Fibroblast of villous mesenchyme (primary cell): ENCODE measurements around the gene MED8. TPM values are rescaled to one million over a fixed set of nuclear protein-coding genes. Genes with fewer than 3 reads are reported as not detected.

Experiments
- DNase-seq: peaks from one replicate; pipeline ENCODE4 v3.0.0-alpha.2; 2010; ENCODE audit warnings: low read depth
- H3K4me3 ChIP-seq: 2 replicates; pipeline ENCODE4 v1.5.1; 2011; ENCODE audit warnings: low read depth, mild to moderate bottlenecking, low read length
- CTCF ChIP-seq: IDR thresholded peaks from 2 replicates; pipeline ENCODE4 v1.5.1; 2012; ENCODE audit warnings: low read depth, mild to moderate bottlenecking, low read length; ENCODE audit not compliant: insufficient read depth
- total RNA-seq: library from RNA; depleted of rRNA; stranded (reverse); fragments of >200 nt; gene quantifications from 2 replicates; pipeline ENCODE4 v1.2.3, GENCODE V29; 2012

Gene MED8
- total RNA-seq, 1 donor = 79.5 TPM

- peak; percentile 26 for DNase-seq
- peak overlapping the region; percentile 97 for H3K4me3 ChIP-seq
Measured at GRCh38 chr1:43387976-43388599, 1.5 kb downstream of the MED8 start.

GRCh38 chr1:43386676-43387075, 2.9 kb downstream of the MED8 start:
- no peak for TF ChIP-seq CTCF
- DNase-seq = no peak
- H3K4me3 ChIP-seq = no peak overlapping the region

More at GRCh38 chr1:43387976-43388599, 1.5 kb downstream of the MED8 start:
- TF ChIP-seq CTCF = no peak

- DNase-seq = no peak
- H3K4me3 ChIP-seq = no peak overlapping the region
- TF ChIP-seq CTCF = no peak
Measured at GRCh38 chr1:43383449-43383848, 6.2 kb downstream of the MED8 start.

- no peak overlapping the region for H3K4me3 ChIP-seq
- DNase-seq = no peak
- no peak for TF ChIP-seq CTCF
Measured at GRCh38 chr1:43382027-43382779, 7.4 kb downstream of the MED8 start.

DNA sequence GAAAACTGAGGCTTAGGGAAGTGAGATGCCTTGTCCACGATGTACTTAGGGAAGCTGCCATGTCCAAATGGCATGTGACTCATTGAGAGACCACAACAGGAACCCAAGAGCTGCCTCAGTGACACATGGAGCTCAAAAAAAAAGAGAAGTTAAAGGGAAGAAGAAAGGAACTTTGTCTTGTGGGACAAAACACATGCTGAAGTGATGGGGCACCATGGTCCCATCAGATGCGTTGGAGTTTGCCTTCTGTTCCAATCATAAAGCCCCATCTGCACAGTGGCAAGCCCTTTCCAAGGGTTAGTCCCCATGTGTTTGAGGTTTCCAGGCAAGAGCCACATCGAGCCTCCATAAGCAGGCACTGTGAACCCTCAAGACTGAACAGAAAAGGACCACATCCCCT, 8.0 kb downstream of the MED8 start:
- no peak for TF ChIP-seq CTCF
- no peak for DNase-seq
- no peak overlapping the region for H3K4me3 ChIP-seq

- no peak for TF ChIP-seq CTCF
- no peak overlapping the region for H3K4me3 ChIP-seq
- no peak for DNase-seq
Measured at GRCh38 chr1:43379476-43379875, 10.1 kb downstream of the MED8 start.
